Smooth muscle cell (in vitro differentiated cells): ENCODE measurements around the gene PLCB1. TPM values are rescaled to one million over a fixed set of nuclear protein-coding genes. Genes with fewer than 3 reads are reported as not detected.

Experiments
- DNase-seq: peaks from one replicate; lab custom pipeline; 2025; ENCODE audit not compliant: unreplicated experiment; lab: John Stamatoyannopoulos, UW
- H2AFZ ChIP-seq: fragments of 200-600 bp; sonication (generic); 2 replicates; pipeline ENCODE4 v1.6.0; 2016; ENCODE audit warnings: antibody characterized with exemption, low read depth, mild to moderate bottlenecking
- H3F3A ChIP-seq: fragments of 200-600 bp; sonication (generic); 2 replicates; pipeline ENCODE4 v1.6.0; 2017; ENCODE audit warnings: antibody characterized with exemption, low read depth
- H3K27ac ChIP-seq: fragments of 200-600 bp; sonication (generic); 2 replicates; pipeline ENCODE4 v1.5.1; 2016; ENCODE audit warnings: low read depth, mild to moderate bottlenecking
- H3K27me3 ChIP-seq: fragments of 200-600 bp; sonication (generic); 2 replicates; pipeline ENCODE4 v1.6.1; 2016; ENCODE audit warnings: low read depth, mild to moderate bottlenecking
- H3K36me3 ChIP-seq: fragments of 200-600 bp; sonication (generic); 2 replicates; pipeline ENCODE4 v1.5.1; 2016; ENCODE audit warnings: low read depth
- H3K4me1 ChIP-seq: fragments of 200-600 bp; sonication (generic); 2 replicates; pipeline ENCODE4 v1.5.1; 2016; ENCODE audit warnings: low read depth
- H3K4me2 ChIP-seq: fragments of 200-600 bp; sonication (generic); 2 replicates; pipeline ENCODE4 v1.6.0; 2016; ENCODE audit warnings: mild to moderate bottlenecking
- H3K4me3 ChIP-seq: fragments of 200-600 bp; sonication (generic); 2 replicates; pipeline ENCODE4 v1.5.1; 2016; ENCODE audit warnings: mild to moderate bottlenecking
- H3K79me2 ChIP-seq: fragments of 200-600 bp; sonication (generic); 2 replicates; pipeline ENCODE4 v1.6.0; 2016; ENCODE audit warnings: low read depth, mild to moderate bottlenecking
- H3K9ac ChIP-seq: fragments of 200-600 bp; sonication (generic); 2 replicates; pipeline ENCODE4 v1.6.0; 2016; ENCODE audit warnings: low read depth
- H3K9me3 ChIP-seq: fragments of 200-600 bp; sonication (generic); replicated peaks from 2 replicates; pipeline ENCODE4 v1.5.1; 2016; ENCODE audit warnings: low read depth
- H4K20me1 ChIP-seq: fragments of 200-600 bp; sonication (generic); 2 replicates; pipeline ENCODE4 v1.6.0; 2016; ENCODE audit warnings: low read depth
- CTCF ChIP-seq: fragments of 200-600 bp; sonication (generic); IDR thresholded peaks from 2 replicates; pipeline ENCODE4 v1.5.1; 2017; ENCODE audit warnings: borderline replicate concordance, mild to moderate bottlenecking, antibody characterized with exemption; ENCODE audit not compliant: insufficient read depth, poor library complexity, severe bottlenecking
- WGBS: methylation state at CpG from one replicate; pipeline ENCODE4 v1.1.7; 2016; ENCODE audit warnings: low lambda C conversion rate; 5-methylcytosine and 5-hydroxymethylcytosine counted together
- polyA plus RNA-seq: library from polyadenylated mRNA; unstranded; fragments of >200 nt; fragmentation: Nextera tagmentation; extraction: Ambion mirVana; gene quantifications from 2 replicates; pipeline ENCODE4 v1.2.1, GENCODE V29; 2016
- total RNA-seq: library from RNA; depleted of rRNA; stranded (reverse); fragments of >200 nt; gene quantifications from 2 replicates; pipeline ENCODE4 v1.2.3, GENCODE V29; 2014

Gene PLCB1
- total and polyA plus RNA-seq, 2 experiments from 2014 or later, result 4.7 to 25.3 TPM

- Histone ChIP-seq H3K27ac (no peak overlapping the region), H4K20me1 (no peaks in the 10 kb centered on the region), H3K27me3 (no peaks in the 10 kb centered on the region), H3K9me3 (no peaks in the 10 kb centered on the region), H3K9ac (no peak overlapping the region), H3K4me3 (no peak overlapping the region), H3K4me1 (no peaks in the 10 kb centered on the region), H3K79me2 (no peaks in the 10 kb centered on the region), H3F3A (no peaks in the 10 kb centered on the region), H3K4me2 (no peak overlapping the region), H3K36me3 (no peaks in the 10 kb centered on the region), H2AFZ (no peak overlapping the region)
- DNase-seq, result no peak
- TF ChIP-seq CTCF, result no peak
- 96% methylated on average over 5 of the region's 5 CpGs for WGBS
Measured at GRCh38 chr20:8438748-8439147, 306.7 kb downstream of the PLCB1 start.

- H3K9me3 ChIP-seq, result no peaks in the 10 kb centered on the region
- H3K9ac ChIP-seq, result no peak overlapping the region
- no peaks in the 10 kb centered on the region for H3K36me3 ChIP-seq
- H3K4me2 ChIP-seq, result no peak overlapping the region
- no peak overlapping the region for H2AFZ ChIP-seq
- no peak for TF ChIP-seq CTCF
- H3K27ac ChIP-seq, result no peak overlapping the region
- no peaks in the 10 kb centered on the region for H3K27me3 ChIP-seq
- no peaks in the 10 kb centered on the region for H3F3A ChIP-seq
- no peaks in the 10 kb centered on the region for H4K20me1 ChIP-seq
- 62% methylated on average over 2 of the region's 2 CpGs for WGBS
- no peaks in the 10 kb centered on the region for H3K79me2 ChIP-seq
- no peak overlapping the region for H3K4me3 ChIP-seq
- no peak for DNase-seq
- H3K4me1 ChIP-seq, result no peaks in the 10 kb centered on the region
Measured at GRCh38 chr20:8443464-8444072, 311.5 kb downstream of the PLCB1 start.

GRCh38 chr20:8447262-8448120 lies 315.4 kb downstream of the PLCB1 start:
- no peak overlapping the region for H2AFZ ChIP-seq
- 80% methylated on average over 3 of the region's 3 CpGs for WGBS
- no peaks in the 10 kb centered on the region for H4K20me1 ChIP-seq
- no peaks in the 10 kb centered on the region for H3K27me3 ChIP-seq
- H3K27ac ChIP-seq, result no peak overlapping the region
- H3K4me2 ChIP-seq, result no peak overlapping the region
- H3K4me3 ChIP-seq, result no peak overlapping the region
- DNase-seq, result no peak
- no peaks in the 10 kb centered on the region for H3K36me3 ChIP-seq
- H3K9me3 ChIP-seq, result no peaks in the 10 kb centered on the region
- no peaks in the 10 kb centered on the region for H3K4me1 ChIP-seq
- no peak for TF ChIP-seq CTCF
- no peaks in the 10 kb centered on the region for H3F3A ChIP-seq
- H3K79me2 ChIP-seq, result no peaks in the 10 kb centered on the region
- H3K9ac ChIP-seq, result no peak overlapping the region

- 47% methylated on average over 5 of the region's 5 CpGs for WGBS
- Histone ChIP-seq H3K36me3 (no peaks in the 10 kb centered on the region), H2AFZ (no peak overlapping the region), H3K27ac (no peak overlapping the region), H3K9ac (no peak overlapping the region), H3K79me2 (no peaks in the 10 kb centered on the region), H3F3A (no peaks in the 10 kb centered on the region), H3K4me1 (no peaks in the 10 kb centered on the region), H3K4me2 (no peak overlapping the region), H3K4me3 (no peak overlapping the region), H3K9me3 (no peaks in the 10 kb centered on the region), H4K20me1 (no peaks in the 10 kb centered on the region), H3K27me3 (no peaks in the 10 kb centered on the region)
- no peak for DNase-seq
- no peak for TF ChIP-seq CTCF
Measured at GRCh38 chr20:8449123-8449522, 317.1 kb downstream of the PLCB1 start.
